K562 (cell line): ENCODE data around the gene BBOX1. TPM values are rescaled to one million over a fixed set of nuclear protein-coding genes. Genes with fewer than 3 reads are reported as not detected.

Source experiments
- ATAC-seq: fragments of 200-7000 bp; cut with Tn5 transposase; 3 replicates; pipeline ENCODE4 v1.9.1; 2020; ENCODE audit warnings: moderate library complexity
- BruUV-seq: library from RNA; stranded (reverse); fragments of 400-500 nt; replicated peaks from 2 replicates; lab custom pipeline; 2021; lab: Mats Ljungman, UMichigan
- CTCF ChIA-PET: fragments of 300-600 bp; formaldehyde crosslinking; extraction: SDS; loops from one replicate; lab custom pipeline; 2021; ENCODE audit warnings: low intra/inter-chr PET ratio; lab: Yijun Ruan, JAX
- POLR2A ChIA-PET: fragments of 300-600, 350-650 bp; sonication (Branson Sonifier 250); formaldehyde crosslinking; extraction: SDS; loops from one replicate; lab custom pipeline; 2021; ENCODE audit warnings: antibody characterized with exemption, inconsistent platforms; lab: Yijun Ruan, JAX
- DNase-seq, 4 experiments: peaks; one replicate each; pipeline versions ENCODE4 v3.0.0 to v3.0.0-alpha.2; 2011 to 2018; ENCODE audit warnings: low spot score in 3 of 4, mixed read lengths in 3 of 4; ENCODE audit errors: extremely low read depth in 1 of 4
- FAIRE-seq: peaks from 2 replicates; lab custom pipeline; 2011; peaks lifted over from hg19 to GRCh38; lab: Jason Lieb, UNC
- H2AFZ ChIP-seq: 2 replicates; pipeline ENCODE4 v1.6.0; 2011; ENCODE audit warnings: low read depth, low read length, control low read depth, inconsistent platforms
- H3K27ac ChIP-seq: fragments of 200-600 bp; 3 replicates; pipeline ENCODE4 v1.8.0; 2011; ENCODE audit warnings: low read depth, mild to moderate bottlenecking, control low read depth, inconsistent platforms, low read length, moderate library complexity, mixed read lengths; ENCODE audit errors: extremely low read depth
- H3K27me3 ChIP-seq, 2 experiments: fragments of 300-600 bp in 1 of 2; 2 replicates in 1 of 2; 3 replicates in 1 of 2; pipeline versions ENCODE4 v1.6.0 to v1.8.0; 2011; ENCODE audit warnings: inconsistent platforms in 2 of 2, low read length in 2 of 2, mild to moderate bottlenecking in 1 of 2, mixed read lengths in 1 of 2, moderate library complexity in 1 of 2; ENCODE audit not compliant: control insufficient read depth in 2 of 2, insufficient read depth in 2 of 2
- H3K36me3 ChIP-seq: fragments of 300-600 bp; 3 replicates; pipeline ENCODE4 v1.8.0; 2011; ENCODE audit warnings: mild to moderate bottlenecking, low read length, inconsistent platforms; ENCODE audit not compliant: control insufficient read depth, insufficient read depth
- H3K4me1 ChIP-seq, 2 experiments: fragments of 200-600 bp in 1 of 2; replicated peaks in 1 of 2; 2 replicates in 1 of 2; 3 replicates in 1 of 2; pipeline versions ENCODE4 v1.5.1 to v1.8.0; 2011; ENCODE audit warnings: inconsistent platforms in 2 of 2, low read length in 2 of 2, mild to moderate bottlenecking in 1 of 2, mixed read lengths in 1 of 2, moderate library complexity in 1 of 2; ENCODE audit not compliant: control insufficient read depth in 2 of 2, insufficient read depth in 2 of 2
- H3K4me2 ChIP-seq: 2 replicates; pipeline ENCODE4 v1.6.1; 2011; ENCODE audit warnings: low read length, control low read depth, inconsistent platforms, mixed read lengths; ENCODE audit not compliant: insufficient read depth
- H3K4me3 ChIP-seq: fragments of 200-600 bp; sonication (generic), shearing (Covaris generic); 2 replicates; pipeline ENCODE4 v1.5.1; 2016; ENCODE audit warnings: control low read depth, inconsistent platforms
- H3K79me2 ChIP-seq: fragments of 200-600 bp; 3 replicates; pipeline ENCODE4 v1.8.0; 2011; ENCODE audit warnings: low read length, inconsistent platforms; ENCODE audit not compliant: control insufficient read depth, insufficient read depth
- H3K9ac ChIP-seq, 2 experiments: 2 replicates each; pipeline versions ENCODE4 v1.6.0 to v1.6.1; 2011; ENCODE audit warnings: low read depth in 2 of 2, low read length in 2 of 2, control low read depth in 1 of 2, inconsistent platforms in 1 of 2, mild to moderate bottlenecking in 1 of 2, mixed read lengths in 1 of 2; ENCODE audit not compliant: insufficient read depth in 1 of 2
- H3K9me1 ChIP-seq: one replicate; pipeline ENCODE4 v1.6.0; 2011; ENCODE audit warnings: inconsistent platforms, mild to moderate bottlenecking, low read length, moderate library complexity; ENCODE audit not compliant: control insufficient read depth, insufficient read depth
- H3K9me3 ChIP-seq: replicated peaks from 2 replicates; pipeline ENCODE4 v1.5.1; 2011; ENCODE audit warnings: low read depth, low read length, inconsistent platforms; ENCODE audit not compliant: control insufficient read depth, insufficient read depth
- H4K20me1 ChIP-seq: replicated peaks from 2 replicates; pipeline ENCODE4 v1.6.1; 2011; ENCODE audit warnings: low read length, inconsistent platforms, mixed read lengths; ENCODE audit not compliant: control insufficient read depth, insufficient read depth
- EGR1 ChIP-seq: fragments of 450-650 bp; conservative IDR thresholded peaks from 2 replicates; pipeline ENCODE4 v1.6.1; 2017; ENCODE audit warnings: mild to moderate bottlenecking
- GABPA ChIP-seq: fragments of 200-800 bp; sonication (Bioruptor generic); conservative IDR thresholded peaks from 2 replicates; pipeline ENCODE4 v1.6.1; 2016; ENCODE audit warnings: low read depth, missing genetic modification characterization, missing compliant biosample characterization
- HNRNPLL ChIP-seq: fragments of 200-400 bp; formaldehyde crosslinking; IDR thresholded peaks from 2 replicates; pipeline ENCODE4 v1.6.1; 2017; ENCODE audit warnings: low read length, low read depth, mild to moderate bottlenecking; ENCODE audit not compliant: poor library complexity, severe bottlenecking
- WGBS: fragments of 100-300 bp; shearing (Covaris generic); methylation state at CpG from one replicate; pipeline ENCODE4 v1.1.6; 2016; ENCODE audit warnings: low coverage, mixed read lengths; ENCODE audit not compliant: insufficient coverage; ENCODE audit errors: missing lambda C conversion rate; 5-methylcytosine and 5-hydroxymethylcytosine counted together
- in situ Hi-C: fragments of 300-500 bp; cut with MboI; formaldehyde crosslinking; loops from 4 replicates; pipeline ENCODE4 v1.15.0; 2018; ENCODE audit warnings: inconsistent platforms, mixed read lengths
- intact Hi-C: fragments of 100-400 bp; cut with micrococcal nuclease; formaldehyde crosslinking; loops from 2 replicates; pipeline ENCODE4 v1.14.2; 2022
- polyA plus RNA-seq, 8 experiments: library from polyadenylated mRNA; depleted of rRNA in 4 of 8; stranded (reverse) in 5 of 8; unstranded in 3 of 8; fragments of >200 nt; fragmentation: Nextera tagmentation in 2 of 8; fragmentation: Illumina TruSeq in 1 of 8; extraction: Ambion mirVana in 2 of 8; extraction: Trizol in 1 of 8; gene quantifications; 2 replicates each; pipeline versions ENCODE4 v1.2.1 to v1.2.3, GENCODE V29; 2011 to 2014; ENCODE audit warnings: inconsistent platforms in 1 of 8, missing spikeins in 1 of 8
- total RNA-seq, 7 experiments: library from RNA; depleted of rRNA in 6 of 7; stranded (reverse); fragments of >200 nt in 6 of 7; fragmentation: Illumina TruSeq in 2 of 7; extraction: Trizol in 2 of 7; gene quantifications; 2 replicates each; pipeline versions ENCODE4 v1.2.1 to v1.2.3, GENCODE V29; 2011 to 2021; ENCODE audit warnings: low replicate concordance in 1 of 7
- TF ChIP-seq, protein P1 (sequence below): fragments of 250-450 bp; sonication (Bioruptor Pico); IDR thresholded peaks from 2 replicates; pipeline ENCODE4 v1.5.0; 2021
- TF ChIP-seq, protein P2 (sequence below): fragments of 450-650 bp; formaldehyde crosslinking; IDR thresholded peaks from 2 replicates; pipeline ENCODE4 v1.4.0; 2020; ENCODE audit warnings: mild to moderate bottlenecking

The BBOX1 gene
- total and polyA plus RNA-seq, 9 of the 15 experiments (the other 6 are each of a cell fraction or from before 2014, with no cell fraction given): not detected

GRCh38 chr11:27061461-27061821 lies 20.8 kb downstream of the BBOX1 start (continued):
- TF ChIP-seq, protein P1, sequence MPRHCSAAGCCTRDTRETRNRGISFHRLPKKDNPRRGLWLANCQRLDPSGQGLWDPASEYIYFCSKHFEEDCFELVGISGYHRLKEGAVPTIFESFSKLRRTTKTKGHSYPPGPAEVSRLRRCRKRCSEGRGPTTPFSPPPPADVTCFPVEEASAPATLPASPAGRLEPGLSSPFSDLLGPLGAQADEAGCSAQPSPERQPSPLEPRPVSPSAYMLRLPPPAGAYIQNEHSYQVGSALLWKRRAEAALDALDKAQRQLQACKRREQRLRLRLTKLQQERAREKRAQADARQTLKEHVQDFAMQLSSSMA (CRISPR knock-in tag): no peak
- TF ChIP-seq EGR1: no peak
- TF ChIP-seq, all 486 proteins: peak for 0

GRCh38 chr11:27064086-27064485 lies 23.5 kb downstream of the BBOX1 start:
- 3% methylated on average over 2 of the region's 2 CpGs for WGBS
- POLR2A ChIA-PET: interaction anchor here (0.7 kb wide), 1 partner anchor 804 kb away, joined by 3 read pairs; no protein-coding TSS in a partner anchor
- FAIRE-seq (no peak), DNase-seq (no peak)
- H3K27me3 ChIP-seq: no peaks in the 10 kb centered on the region
- no peaks in the 10 kb centered on the region for H3K9me1 ChIP-seq
- intact Hi-C loops: no loop called here
- no TSS peak for BruUV-seq
- no peak overlapping the region for H3K4me2 ChIP-seq
- no peaks in the 10 kb centered on the region for H3K79me2 ChIP-seq
- H2AFZ ChIP-seq: no peak overlapping the region
- TF ChIP-seq GABPA (tag) (no peak), HNRNPLL (no peak)
- TF ChIP-seq, protein P2, sequence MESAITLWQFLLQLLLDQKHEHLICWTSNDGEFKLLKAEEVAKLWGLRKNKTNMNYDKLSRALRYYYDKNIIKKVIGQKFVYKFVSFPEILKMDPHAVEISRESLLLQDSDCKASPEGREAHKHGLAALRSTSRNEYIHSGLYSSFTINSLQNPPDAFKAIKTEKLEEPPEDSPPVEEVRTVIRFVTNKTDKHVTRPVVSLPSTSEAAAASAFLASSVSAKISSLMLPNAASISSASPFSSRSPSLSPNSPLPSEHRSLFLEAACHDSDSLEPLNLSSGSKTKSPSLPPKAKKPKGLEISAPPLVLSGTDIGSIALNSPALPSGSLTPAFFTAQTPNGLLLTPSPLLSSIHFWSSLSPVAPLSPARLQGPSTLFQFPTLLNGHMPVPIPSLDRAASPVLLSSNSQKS (CRISPR knock-in tag): no peak
- TF ChIP-seq, all 486 proteins: peak for 0
- Histone ChIP-seq H3K4me1 (no peaks in the 10 kb centered on the region), H3K9me3 (no peaks in the 10 kb centered on the region), H3K9ac (no peak overlapping the region), H3K27ac (no peak overlapping the region), H4K20me1 (no peaks in the 10 kb centered on the region), H3K36me3 (no peaks in the 10 kb centered on the region), H3K4me3 (no peak overlapping the region)
- in situ Hi-C loops: no loop called here
- CTCF ChIA-PET: no interaction called here
- ATAC-seq: no peak
